ENCODE results near the gene CXXC5. TPM values are rescaled to one million over a fixed set of nuclear protein-coding genes. Genes with fewer than 3 reads are reported as not detected.

Gene CXXC5
- total and polyA plus RNA-seq, 9 of the 15 experiments (the other 6 are each of a cell fraction or from before 2014, with no cell fraction given): 1.9 to 123 (median 45.8) TPM

DNA sequence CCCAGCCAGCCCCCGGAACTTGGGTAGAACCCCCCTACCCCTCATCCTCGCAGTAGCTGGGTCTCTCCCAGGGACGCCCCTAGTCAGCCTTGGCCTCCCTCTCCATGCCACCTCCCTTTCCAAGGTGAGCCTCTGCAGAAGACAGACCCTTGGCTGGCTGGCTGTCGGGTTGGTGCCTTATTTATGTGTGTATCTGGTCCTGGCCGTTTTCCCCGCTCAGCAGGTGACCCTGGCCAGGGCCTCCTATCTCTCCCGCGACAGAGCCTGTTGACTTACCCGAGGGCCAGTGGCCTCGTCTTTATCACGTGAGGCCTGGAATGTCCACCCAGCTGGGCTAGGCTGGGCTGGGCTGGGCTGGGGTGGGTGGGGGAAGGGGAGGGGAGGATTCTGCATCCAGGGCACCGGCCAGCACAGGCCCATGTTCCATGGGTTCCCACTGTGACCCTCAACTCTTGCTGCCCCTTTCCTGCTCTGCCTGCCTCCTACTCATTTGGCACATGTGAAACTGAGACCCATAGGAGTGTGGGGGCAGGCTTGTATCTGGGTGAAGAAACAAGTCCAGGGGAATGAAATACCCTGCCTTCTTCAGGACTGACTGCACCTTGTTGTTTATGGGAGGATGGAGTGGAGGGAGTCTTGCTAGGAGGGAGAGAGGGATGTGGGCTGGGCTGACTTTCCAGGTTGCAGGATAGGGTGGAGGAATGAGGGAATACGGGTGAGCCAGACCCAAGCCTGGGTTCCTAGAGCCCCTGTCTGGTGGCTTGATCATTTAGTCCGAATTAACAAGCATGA lies 3.1 kb downstream of the CXXC5 start (continued):
- TF ChIP-seq, protein P1, sequence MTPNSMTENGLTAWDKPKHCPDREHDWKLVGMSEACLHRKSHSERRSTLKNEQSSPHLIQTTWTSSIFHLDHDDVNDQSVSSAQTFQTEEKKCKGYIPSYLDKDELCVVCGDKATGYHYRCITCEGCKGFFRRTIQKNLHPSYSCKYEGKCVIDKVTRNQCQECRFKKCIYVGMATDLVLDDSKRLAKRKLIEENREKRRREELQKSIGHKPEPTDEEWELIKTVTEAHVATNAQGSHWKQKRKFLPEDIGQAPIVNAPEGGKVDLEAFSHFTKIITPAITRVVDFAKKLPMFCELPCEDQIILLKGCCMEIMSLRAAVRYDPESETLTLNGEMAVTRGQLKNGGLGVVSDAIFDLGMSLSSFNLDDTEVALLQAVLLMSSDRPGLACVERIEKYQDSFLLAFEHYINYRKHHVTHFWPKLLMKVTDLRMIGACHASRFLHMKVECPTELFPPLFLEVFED (CRISPR knock-in tag; conservative IDR thresholded peaks at IDR 0.05): no peak
- TF ChIP-seq, protein P2, sequence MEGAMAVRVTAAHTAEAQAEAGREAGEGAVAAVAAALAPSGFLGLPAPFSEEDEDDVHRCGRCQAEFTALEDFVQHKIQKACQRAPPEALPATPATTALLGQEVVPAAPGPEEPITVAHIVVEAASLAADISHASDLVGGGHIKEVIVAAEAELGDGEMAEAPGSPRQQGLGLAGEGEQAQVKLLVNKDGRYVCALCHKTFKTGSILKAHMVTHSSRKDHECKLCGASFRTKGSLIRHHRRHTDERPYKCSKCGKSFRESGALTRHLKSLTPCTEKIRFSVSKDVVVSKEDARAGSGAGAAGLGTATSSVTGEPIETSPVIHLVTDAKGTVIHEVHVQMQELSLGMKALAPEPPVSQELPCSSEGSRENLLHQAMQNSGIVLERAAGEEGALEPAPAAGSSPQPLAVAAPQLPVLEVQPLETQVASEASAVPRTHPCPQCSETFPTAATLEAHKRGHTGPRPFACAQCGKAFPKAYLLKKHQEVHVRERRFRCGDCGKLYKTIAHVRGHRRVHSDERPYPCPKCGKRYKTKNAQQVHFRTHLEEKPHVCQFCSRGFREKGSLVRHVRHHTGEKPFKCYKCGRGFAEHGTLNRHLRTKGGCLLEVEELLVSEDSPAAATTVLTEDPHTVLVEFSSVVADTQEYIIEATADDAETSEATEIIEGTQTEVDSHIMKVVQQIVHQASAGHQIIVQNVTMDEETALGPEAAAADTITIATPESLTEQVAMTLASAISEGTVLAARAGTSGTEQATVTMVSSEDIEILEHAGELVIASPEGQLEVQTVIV (CRISPR knock-in tag; IDR thresholded peaks at IDR 0.05; ENCODE audit: borderline replicate concordance): no peak
- TF ChIP-seq HSF4 (CRISPR knock-in tag; IDR thresholded peaks at IDR 0.05; ENCODE audit: borderline replicate concordance) (no peak), SIX5 (IDR thresholded peaks at IDR 0.05; ENCODE audit: borderline replicate concordance in 1 of 2, insufficient read depth in 1 of 2, low read depth in 1 of 2, low read length in 2 of 2) (no peak), TSC22D4 (tag; IDR thresholded peaks at IDR 0.05) (no peak), CBX1 (IDR thresholded peaks at IDR 0.05; ENCODE audit: low read depth) (no peak), ZNF668 (CRISPR knock-in tag; IDR thresholded peaks at IDR 0.05) (no peak), FUS (optimal IDR thresholded peaks at IDR 0.05; ENCODE audit: low read depth, low read length) (no peak), RAD51 (IDR thresholded peaks at IDR 0.05; ENCODE audit: borderline replicate concordance, low read depth) (peak; percentile 78), NCOA1 (IDR thresholded peaks at IDR 0.05; ENCODE audit: low read depth) (0 out of 2 replicates have a peak, but pooled peaks have one; percentile 26), DACH1 (IDR thresholded peaks at IDR 0.05; ENCODE audit: partially characterized antibody) (peak; percentile 51), ZNF24 (IDR thresholded peaks at IDR 0.05) (no peak), ZC3H8 (IDR thresholded peaks at IDR 0.05) (no peak)
- TF ChIP-seq, protein P3, sequence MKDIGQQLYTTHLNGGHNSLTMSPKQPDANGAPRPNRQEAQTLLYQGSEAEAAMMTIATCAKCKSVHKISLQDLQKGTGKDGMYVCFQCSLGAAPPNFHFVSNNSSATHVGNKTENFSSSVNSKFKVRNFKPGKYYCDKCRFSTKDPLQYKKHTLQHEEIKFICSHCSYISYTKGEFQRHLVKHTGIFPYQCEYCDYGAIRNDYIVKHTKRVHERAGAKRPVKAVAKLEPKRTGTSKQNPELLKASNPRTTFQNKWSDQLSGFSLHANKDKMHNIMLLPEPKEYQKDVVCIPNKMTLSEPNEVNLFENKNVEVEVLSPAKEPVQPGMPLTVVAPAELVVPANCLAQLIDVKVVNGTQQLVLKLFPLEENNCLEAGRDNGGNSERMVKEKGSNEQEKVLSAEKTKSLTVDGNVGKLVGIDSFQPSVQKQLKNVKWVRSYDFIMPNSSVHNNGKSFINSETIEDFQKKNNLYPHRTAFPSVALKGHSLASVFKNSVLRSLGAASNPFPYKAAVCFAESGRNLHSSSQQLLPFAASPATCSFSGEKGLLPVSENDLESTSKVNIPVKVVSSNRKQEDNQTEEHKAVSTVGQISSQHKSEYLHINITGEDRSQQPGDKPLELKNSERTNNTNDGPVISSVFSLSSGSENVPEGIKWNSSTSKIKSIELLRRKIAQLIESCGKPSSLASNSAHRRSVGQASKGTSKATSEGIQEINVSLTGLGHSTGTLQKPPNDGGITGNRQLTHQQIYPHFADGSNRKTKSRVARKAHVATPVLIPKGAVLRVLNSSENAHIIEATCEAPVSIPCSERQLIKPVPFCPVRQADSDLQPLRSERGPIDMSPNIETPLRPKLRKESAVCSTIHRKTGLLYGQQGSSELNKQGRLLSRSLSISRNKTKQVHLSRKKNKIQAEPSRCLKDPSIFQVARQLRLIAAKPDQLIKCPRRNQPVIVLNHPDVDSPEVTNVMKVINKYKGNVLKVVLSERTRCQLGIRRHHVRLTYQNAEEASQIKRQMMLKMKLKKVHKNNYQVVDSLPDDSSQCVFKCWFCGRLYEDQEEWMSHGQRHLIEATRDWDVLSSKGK (CRISPR knock-in tag; IDR thresholded peaks at IDR 0.05): no peak
- TF ChIP-seq, protein P4, sequence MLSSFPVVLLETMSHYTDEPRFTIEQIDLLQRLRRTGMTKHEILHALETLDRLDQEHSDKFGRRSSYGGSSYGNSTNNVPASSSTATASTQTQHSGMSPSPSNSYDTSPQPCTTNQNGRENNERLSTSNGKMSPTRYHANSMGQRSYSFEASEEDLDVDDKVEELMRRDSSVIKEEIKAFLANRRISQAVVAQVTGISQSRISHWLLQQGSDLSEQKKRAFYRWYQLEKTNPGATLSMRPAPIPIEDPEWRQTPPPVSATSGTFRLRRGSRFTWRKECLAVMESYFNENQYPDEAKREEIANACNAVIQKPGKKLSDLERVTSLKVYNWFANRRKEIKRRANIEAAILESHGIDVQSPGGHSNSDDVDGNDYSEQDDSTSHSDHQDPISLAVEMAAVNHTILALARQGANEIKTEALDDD (IDR thresholded peaks at IDR 0.05): no peak

All from K562 (cell line).